Measurements from ENCODE around the gene TM7SF2.
"Not testable (repeated sequence)": the region's sequence is repeated elsewhere in the genome, so short reads cannot be mapped to it uniquely, and the experiment has no call there.

The TM7SF2 gene

GRCh38 chr11:65115361-65116082 is 3.9 kb downstream of the TM7SF2 start:
- no peak for DNase-seq (ENCODE audit: low read depth)

GRCh38 chr11:65116370-65117205 is 4.9 kb downstream of the TM7SF2 start:
- DNase-seq (ENCODE audit: low read depth): no peak

- DNase-seq (ENCODE audit: low read depth): peak; percentile 96
These were observed 5.8 kb downstream of the TM7SF2 start, which contains the start of gene ZNHIT2 for GRCh38 chr11:65117206-65118096. Gene ZNHIT2, minus strand, starts transcription at chr11:65117701. Its CDS starts 48 bp downstream, at chr11:65117653.

- DNase-seq (ENCODE audit: low read depth): no peak
These were observed 6.6 kb downstream of the TM7SF2 start for GRCh38 chr11:65118097-65118837.

GRCh38 chr11:65118891-65119669 is 7.4 kb downstream of the TM7SF2 start:
- not testable (repeated sequence) for DNase-seq (ENCODE audit: low read depth)

- DNase-seq (ENCODE audit: low read depth): no peak
These were observed 8.0 kb downstream of the TM7SF2 start for GRCh38 chr11:65119670-65119995.

- DNase-seq (ENCODE audit: low read depth): no peak
These were observed 9.2 kb downstream of the TM7SF2 start for GRCh38 chr11:65120831-65121230.

GRCh38 chr11:65121447-65121864 is 9.8 kb downstream of the TM7SF2 start:
- DNase-seq (ENCODE audit: low read depth): no peak

- DNase-seq (ENCODE audit: low read depth): peak; percentile 92
These were observed 10.4 kb downstream of the TM7SF2 start, which contains the start of the genes FAU and MRPL49 for GRCh38 chr11:65121865-65122696. Gene FAU, minus strand, starts transcription at chr11:65122134. Its CDS starts 321 bp downstream, at chr11:65121813. Gene MRPL49, plus strand, starts transcription at chr11:65122321. Its CDS starts 26 bp downstream, at chr11:65122347.

GRCh38 chr11:65124480-65125196 is 13.0 kb downstream of the TM7SF2 start:
- DNase-seq (ENCODE audit: low read depth): no peak

- no peak for DNase-seq (ENCODE audit: low read depth)
These were observed 13.8 kb downstream of the TM7SF2 start for GRCh38 chr11:65125197-65126056.

GRCh38 chr11:65126624-65127274 is 15.1 kb downstream of the TM7SF2 start:
- no peak for DNase-seq (ENCODE audit: low read depth)

- DNase-seq (ENCODE audit: low read depth): no peak
These were observed 16.0 kb downstream of the TM7SF2 start for GRCh38 chr11:65127473-65128181.

- no peak for DNase-seq (ENCODE audit: low read depth)
These were observed 16.8 kb downstream of the TM7SF2 start for GRCh38 chr11:65128182-65129145.

- no peak for DNase-seq (ENCODE audit: low read depth)
These were observed 18.2 kb downstream of the TM7SF2 start for GRCh38 chr11:65129649-65130441.
